Left ventricle myocardium inferior (tissue), 1 donor: ENCODE measurements around the gene REG3G. TPM values are rescaled to one million over a fixed set of nuclear protein-coding genes. Genes with fewer than 3 reads are reported as not detected.

Experiments
- DNase-seq: peaks from one replicate; pipeline ENCODE4 v3.0.0-alpha.2; 2020
- H3K27ac ChIP-seq: fragments of 200-600 bp; replicated peaks from 2 replicates; pipeline ENCODE4 v1.8.0; 2021
- H3K27me3 ChIP-seq: fragments of 200-600 bp; 2 replicates; pipeline ENCODE4 v1.8.0; 2021; ENCODE audit warnings: low read depth
- H3K36me3 ChIP-seq: fragments of 200-600 bp; 2 replicates; pipeline ENCODE4 v1.8.0; 2021
- H3K4me1 ChIP-seq: fragments of 200-600 bp; 2 replicates; pipeline ENCODE4 v1.8.0; 2021
- H3K4me3 ChIP-seq: fragments of 200-600 bp; 2 replicates; pipeline ENCODE4 v1.8.0; 2021; ENCODE audit warnings: mild to moderate bottlenecking, moderate library complexity
- H3K9me3 ChIP-seq: fragments of 200-600 bp; replicated peaks from 2 replicates; pipeline ENCODE4 v1.8.0; 2021
- CTCF ChIP-seq: fragments of 200-600 bp; IDR thresholded peaks from 2 replicates; pipeline ENCODE4 v1.8.0; 2021; ENCODE audit warnings: antibody characterized with exemption, mild to moderate bottlenecking, borderline replicate concordance
- intact Hi-C: fragments of 100-400 bp; cut with micrococcal nuclease; formaldehyde crosslinking; loops from one replicate; pipeline ENCODE4 v1.11.0; 2022
- total RNA-seq: library from RNA; stranded (reverse); fragmentation: NEBNext Ultra II Directional; extraction: Animal tissue kit (Norgen Biotek cat#: 25700); gene quantifications from one replicate; pipeline ENCODE4 v1.2.1, GENCODE V29; 2021
- donor health status: DM: no; HTN: yes; CAD: no; lungs with severe emphysema.

REG3G gene
- total RNA-seq, 1 donor from 2014 or later, result not detected

DNA sequence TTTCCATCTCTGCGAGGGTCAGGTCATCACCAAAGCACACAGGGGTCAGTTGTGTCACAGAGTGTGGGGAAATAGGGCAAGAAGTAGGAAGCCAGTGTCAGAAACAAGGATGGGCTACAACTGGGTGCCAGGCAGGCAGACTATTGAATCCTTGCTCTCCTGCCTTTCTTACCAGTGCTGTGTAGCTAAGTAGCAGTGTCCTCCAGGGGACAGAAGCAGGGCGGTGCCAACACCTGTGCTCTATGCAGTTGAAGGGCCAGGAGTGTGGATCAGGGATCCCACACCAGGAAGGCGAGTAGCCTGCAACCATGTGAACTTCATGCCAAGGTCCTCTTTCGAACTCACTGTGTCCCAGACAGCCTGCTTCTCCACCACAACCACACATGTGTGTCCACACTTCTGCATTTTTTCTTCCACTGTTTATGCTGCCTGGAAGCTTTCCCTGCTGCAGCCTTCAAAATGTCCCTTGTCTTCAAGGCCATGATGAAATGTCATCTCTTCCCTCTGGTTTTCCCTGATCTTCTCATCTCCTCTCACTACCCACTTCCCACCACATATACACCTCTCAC is 25.4 kb upstream of the REG3G start:
- Histone ChIP-seq H3K4me3 (no peak overlapping the region), H3K27me3 (peaks cover 20% of the 10 kb centered on the region), H3K4me1 (no peaks in the 10 kb centered on the region), H3K27ac (no peak overlapping the region), H3K9me3 (no peaks in the 10 kb centered on the region), H3K36me3 (no peaks in the 10 kb centered on the region)
- intact Hi-C loops, result no loop called here
- DNase-seq, result no peak
- TF ChIP-seq CTCF, result no peak

GRCh38 chr2:79001285-79001684 is 24.2 kb upstream of the REG3G start:
- H3K4me3 ChIP-seq, result no peak overlapping the region
- intact Hi-C loops, result no loop called here
- H3K27ac ChIP-seq, result no peak overlapping the region
- no peaks in the 10 kb centered on the region for H3K36me3 ChIP-seq
- DNase-seq, result no peak
- TF ChIP-seq CTCF, result no peak
- no peaks in the 10 kb centered on the region for H3K4me1 ChIP-seq
- peaks cover 9% of the 10 kb centered on the region for H3K27me3 ChIP-seq
- no peaks in the 10 kb centered on the region for H3K9me3 ChIP-seq

GRCh38 chr2:79004680-79005079 is 20.8 kb upstream of the REG3G start:
- Histone ChIP-seq H3K36me3 (no peaks in the 10 kb centered on the region), H3K27ac (no peak overlapping the region), H3K4me3 (no peak overlapping the region), H3K9me3 (no peaks in the 10 kb centered on the region), H3K4me1 (no peaks in the 10 kb centered on the region), H3K27me3 (no peaks in the 10 kb centered on the region)
- intact Hi-C loops, result no loop called here
- no peak for DNase-seq
- TF ChIP-seq CTCF, result no peak

DNA sequence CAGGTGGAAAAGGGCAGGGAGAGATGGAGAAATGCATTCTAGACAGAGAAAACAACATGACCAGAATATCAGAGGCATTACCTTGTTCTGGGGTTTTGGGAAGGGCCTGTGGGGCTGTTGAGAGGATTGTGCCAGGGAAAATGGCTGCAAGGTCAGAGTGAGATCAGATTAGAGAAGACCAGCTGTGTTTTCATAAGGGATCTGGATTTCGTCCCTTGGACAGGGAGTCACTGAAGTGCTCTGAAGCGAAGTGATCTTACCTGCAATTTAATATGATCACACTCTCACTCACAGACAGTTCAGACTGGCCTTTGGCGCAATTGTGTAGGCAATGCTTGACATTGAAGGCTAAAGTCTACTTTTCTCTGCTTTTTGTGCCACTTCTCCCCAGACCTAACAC is 20.3 kb upstream of the REG3G start:
- no peaks in the 10 kb centered on the region for H3K9me3 ChIP-seq
- no peak overlapping the region for H3K4me3 ChIP-seq
- H3K27ac ChIP-seq, result no peak overlapping the region
- H3K4me1 ChIP-seq, result no peaks in the 10 kb centered on the region
- H3K27me3 ChIP-seq, result no peaks in the 10 kb centered on the region
- intact Hi-C loops, result no loop called here
- DNase-seq, result no peak
- no peaks in the 10 kb centered on the region for H3K36me3 ChIP-seq
- no peak for TF ChIP-seq CTCF

GRCh38 chr2:79009388-79009787 is 16.1 kb upstream of the REG3G start:
- H3K9me3 ChIP-seq, result no peaks in the 10 kb centered on the region
- no peak overlapping the region for H3K4me3 ChIP-seq
- TF ChIP-seq CTCF, result no peak
- no peaks in the 10 kb centered on the region for H3K4me1 ChIP-seq
- H3K27me3 ChIP-seq, result no peaks in the 10 kb centered on the region
- DNase-seq, result no peak
- intact Hi-C loops, result no loop called here
- no peaks in the 10 kb centered on the region for H3K36me3 ChIP-seq
- H3K27ac ChIP-seq, result no peak overlapping the region

DNA sequence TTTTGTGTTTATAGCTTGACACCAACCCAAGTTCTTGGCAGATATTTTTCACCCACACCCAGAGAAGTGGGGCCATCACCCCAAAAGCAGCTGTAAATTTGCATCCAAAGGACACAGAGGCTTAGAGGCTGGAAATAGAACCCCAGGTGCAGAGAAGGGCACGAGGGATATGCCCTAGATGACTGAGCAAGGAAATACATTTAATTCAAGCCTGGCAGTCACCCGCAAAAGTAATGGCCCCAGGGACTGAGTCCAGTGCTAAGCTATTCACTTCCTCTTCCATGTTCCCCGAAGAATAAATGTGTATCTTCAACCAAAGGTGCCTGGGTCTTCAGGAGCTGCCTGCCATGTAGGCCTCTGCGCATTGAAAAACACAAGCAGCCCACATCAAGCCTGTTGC is 14.0 kb upstream of the REG3G start:
- Histone ChIP-seq H3K27me3 (no peaks in the 10 kb centered on the region), H3K36me3 (no peaks in the 10 kb centered on the region), H3K27ac (no peak overlapping the region), H3K4me1 (no peaks in the 10 kb centered on the region), H3K9me3 (no peaks in the 10 kb centered on the region), H3K4me3 (no peak overlapping the region)
- TF ChIP-seq CTCF, result no peak
- intact Hi-C loops, result no loop called here
- no peak for DNase-seq
